GM21526 (cell line): ENCODE measurements around the gene ZNF784.

Source experiments
- ATAC-seq: cut with Tn5 transposase; IDR thresholded peaks from one replicate; pipeline ENCODE4 v1.9.1; 2021; ENCODE audit warnings: moderate library complexity; ENCODE audit not compliant: unreplicated experiment, low FRiP score

The ZNF784 gene

GRCh38 chr19:55644191-55644833 lies 19.9 kb upstream of the ZNF784 start:
- ATAC-seq = no peak

GRCh38 chr19:55643887-55644176 lies 19.5 kb upstream of the ZNF784 start:
- ATAC-seq = no peak

- no peak for ATAC-seq
These were observed 18.9 kb upstream of the ZNF784 start, which contains the start of gene ZNF581 for GRCh38 chr19:55643003-55643886. ZNF581 (plus strand) TSS chr19:55643649; CDS start chr19:55644572, 923 bp downstream.

GRCh38 chr19:55642153-55643002 lies 18.0 kb upstream of the ZNF784 start:
- no peak for ATAC-seq

- no peak for ATAC-seq
These were observed 17.2 kb upstream of the ZNF784 start for GRCh38 chr19:55641426-55642152.

GRCh38 chr19:55640577-55641425 lies 16.4 kb upstream of the ZNF784 start, which contains the start of gene ZNF580:
ZNF580 (plus strand) TSS chr19:55641002; CDS start chr19:55642509, 1,507 bp downstream.
- no peak for ATAC-seq

GRCh38 chr19:55640043-55640576 lies 15.7 kb upstream of the ZNF784 start:
- no peak for ATAC-seq

GRCh38 chr19:55638864-55639359 lies 14.5 kb upstream of the ZNF784 start:
- no peak for ATAC-seq

- ATAC-seq = no peak
These were observed 13.2 kb upstream of the ZNF784 start for GRCh38 chr19:55637534-55637933.

GRCh38 chr19:55636723-55637122 lies 12.4 kb upstream of the ZNF784 start:
- no peak for ATAC-seq

- no peak for ATAC-seq
These were observed 11.6 kb upstream of the ZNF784 start for GRCh38 chr19:55635856-55636440.

GRCh38 chr19:55635334-55635717 lies 11.0 kb upstream of the ZNF784 start:
- ATAC-seq = no peak

- ATAC-seq = no peak
These were observed 9.5 kb upstream of the ZNF784 start for GRCh38 chr19:55633861-55634260.

GRCh38 chr19:55632463-55632834 lies 8.1 kb upstream of the ZNF784 start:
- no peak for ATAC-seq

GRCh38 chr19:55626350-55626749 lies 2.0 kb upstream of the ZNF784 start:
- no peak for ATAC-seq

GRCh38 chr19:55625004-55625326 lies 599 bp upstream of the ZNF784 start:
- ATAC-seq = no peak

- no peak for ATAC-seq
These were observed 805 bp downstream of the ZNF784 start for GRCh38 chr19:55623561-55623960.

- no peak for ATAC-seq
These were observed 1.2 kb downstream of the ZNF784 start for GRCh38 chr19:55623130-55623529.
